Neuronal stem cell (in vitro differentiated cells): ENCODE results near the gene ATP11A.
A peak's percentile ranks its signal among the peaks of the same experiment; 100 is the strongest.

ENCODE experiments used
- DNase-seq: peaks from one replicate; pipeline ENCODE4 v3.0.0-alpha.2; 2013; ENCODE audit warnings: low spot score
- H2AFZ ChIP-seq: one replicate; pipeline ENCODE4 v1.6.1; 2013; ENCODE audit warnings: mild to moderate bottlenecking, low read length, inconsistent platforms
- H2AK5ac ChIP-seq: 2 replicates; pipeline ENCODE4 v1.6.1; 2013; ENCODE audit warnings: low read depth, mild to moderate bottlenecking, inconsistent platforms, low read length, moderate library complexity, mixed read lengths
- H2BK120ac ChIP-seq: 2 replicates; pipeline ENCODE4 v1.6.1; 2013; ENCODE audit warnings: low read depth, mild to moderate bottlenecking, inconsistent platforms, low read length, moderate library complexity, mixed read lengths
- H2BK12ac ChIP-seq: one replicate; pipeline ENCODE4 v1.6.1; 2013; ENCODE audit warnings: low read length, inconsistent platforms
- H2BK15ac ChIP-seq: 2 replicates; pipeline ENCODE4 v1.6.1; 2013; ENCODE audit warnings: mild to moderate bottlenecking, low read length, inconsistent platforms, mixed read lengths
- H2BK5ac ChIP-seq: one replicate; pipeline ENCODE4 v1.6.1; 2013; ENCODE audit warnings: inconsistent platforms, mild to moderate bottlenecking, low read length, moderate library complexity
- H3K14ac ChIP-seq: one replicate; pipeline ENCODE4 v1.6.1; 2013; ENCODE audit warnings: low read length, inconsistent platforms
- H3K18ac ChIP-seq: 2 replicates; pipeline ENCODE4 v1.6.1; 2013; ENCODE audit warnings: low read length, inconsistent platforms
- H3K23ac ChIP-seq: 2 replicates; pipeline ENCODE4 v1.6.1; 2013; ENCODE audit warnings: low read depth, mild to moderate bottlenecking, mixed read lengths, low read length, inconsistent platforms; ENCODE audit not compliant: poor library complexity
- H3K27ac ChIP-seq: replicated peaks from 3 replicates; pipeline ENCODE4 v1.5.1; 2013; ENCODE audit warnings: low read length, inconsistent platforms
- H3K27me3 ChIP-seq, 3 experiments: 2 replicates each; pipeline ENCODE4 v1.6.1; 2013; ENCODE audit warnings: low read length in 3 of 3, mild to moderate bottlenecking in 2 of 3, inconsistent platforms in 1 of 3, low read depth in 1 of 3, mixed read lengths in 1 of 3, moderate library complexity in 1 of 3; ENCODE audit not compliant: control insufficient read depth in 3 of 3, insufficient read depth in 3 of 3
- H3K36me3 ChIP-seq, 2 donors: replicated peaks in 1 of 2; 2 replicates each; pipeline ENCODE4 v1.6.1; 2013; ENCODE audit warnings: low read length in 2 of 2; ENCODE audit not compliant: control insufficient read depth in 2 of 2, insufficient read depth in 2 of 2
- H3K4ac ChIP-seq: 2 replicates; pipeline ENCODE4 v1.6.1; 2013; ENCODE audit warnings: inconsistent platforms, mild to moderate bottlenecking, low read length, moderate library complexity
- H3K4me1 ChIP-seq, 2 donors: 1 replicate in 1 of 2; 2 replicates in 1 of 2; pipeline ENCODE4 v1.6.1; 2013; ENCODE audit warnings: low read length in 2 of 2, low read depth in 1 of 2; ENCODE audit not compliant: control insufficient read depth in 2 of 2, insufficient read depth in 1 of 2
- H3K4me2 ChIP-seq: one replicate; pipeline ENCODE4 v1.6.1; 2013; ENCODE audit warnings: mild to moderate bottlenecking, low read length, inconsistent platforms; ENCODE audit not compliant: insufficient read depth, poor library complexity, severe bottlenecking
- H3K4me3 ChIP-seq, 2 donors: 2 replicates each; pipeline ENCODE4 v1.5.1; 2013; ENCODE audit warnings: low read length in 2 of 2, mild to moderate bottlenecking in 2 of 2, inconsistent platforms in 1 of 2, moderate library complexity in 1 of 2
- H3K79me1 ChIP-seq: one replicate; pipeline ENCODE4 v1.6.1; 2013; ENCODE audit warnings: low read depth, mild to moderate bottlenecking, inconsistent platforms, low read length, moderate library complexity
- H3K9ac ChIP-seq: one replicate; pipeline ENCODE4 v1.6.1; 2013; ENCODE audit warnings: mild to moderate bottlenecking, low read depth, low read length, inconsistent platforms; ENCODE audit not compliant: poor library complexity
- H3K9me3 ChIP-seq, 2 donors: replicated peaks in 1 of 2; 2 replicates each; pipeline versions ENCODE3 to v1.6.1; 2013; ENCODE audit warnings: low read length in 2 of 2, mild to moderate bottlenecking in 2 of 2, inconsistent platforms in 1 of 2, low read depth in 1 of 2, mixed read lengths in 1 of 2, moderate library complexity in 1 of 2; ENCODE audit not compliant: control insufficient read depth in 2 of 2, insufficient read depth in 1 of 2
- H4K8ac ChIP-seq: one replicate; pipeline ENCODE4 v1.6.1; 2013; ENCODE audit warnings: low read depth, mild to moderate bottlenecking, inconsistent platforms, low read length, moderate library complexity
- H4K91ac ChIP-seq: one replicate; pipeline ENCODE4 v1.6.1; 2013; ENCODE audit warnings: low read length, low read depth, mild to moderate bottlenecking, inconsistent platforms; ENCODE audit not compliant: poor library complexity
- WGBS, 2 donors: extraction: QIAGEN DNeasy Blood & Tissue Kit; methylation state at CpG; one replicate each; pipeline ENCODE4 v1.1.7; 2013; ENCODE audit warnings: missing lambda C conversion rate in 2 of 2, mixed read lengths in 1 of 2; ENCODE audit not compliant: insufficient read length in 2 of 2, insufficient replicate concordance in 1 of 2; ENCODE audit errors: extremely low coverage in 2 of 2; 5-methylcytosine and 5-hydroxymethylcytosine counted together

The ATP11A gene

DNA sequence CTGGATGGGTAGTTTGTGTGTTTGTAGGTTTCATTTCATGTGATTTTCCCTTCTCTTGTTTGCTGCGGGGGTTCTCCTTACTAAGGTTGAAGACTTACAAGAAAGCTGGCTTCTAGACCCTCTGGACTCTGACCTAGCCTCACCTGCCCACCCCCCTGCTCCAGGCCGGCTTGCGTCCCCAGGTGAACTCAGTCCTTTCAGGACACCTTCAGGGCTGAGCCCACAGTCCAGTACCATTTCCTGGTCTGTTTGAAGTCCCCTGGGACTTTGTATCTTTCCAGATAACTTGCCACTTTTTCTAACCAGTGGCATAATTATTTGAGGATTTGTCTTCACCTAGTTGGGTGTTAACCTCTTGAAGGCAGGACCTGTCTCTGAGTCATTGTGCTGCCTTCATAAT lies 227.9 kb downstream of the ATP11A start:
- Histone ChIP-seq H3K9ac (no peak overlapping the region), H2BK12ac (no peak overlapping the region), H3K18ac (no peak overlapping the region), H3K4ac (no peak overlapping the region), H3K4me3 (no peak overlapping the region), H3K4me2 (no peak overlapping the region), H2BK15ac (no peak overlapping the region), H3K27ac (no peak overlapping the region), H2AFZ (no peak overlapping the region), H3K14ac (no peak overlapping the region), H4K91ac (no peak overlapping the region), H3K79me1 (peaks cover 11% of the 10 kb centered on the region), H2BK120ac (no peak overlapping the region), H3K4me1 (no peaks in the 10 kb centered on the region), H3K23ac (no peak overlapping the region), H3K9me3 (no peaks in the 10 kb centered on the region), H3K27me3 (no peaks in the 10 kb centered on the region), H2AK5ac (no peak overlapping the region), H2BK5ac (no peak overlapping the region), H3K36me3 (peaks cover 0 to 5% of the 10 kb centered on the region in 2 donors), H4K8ac (no peak overlapping the region)
- no peak for DNase-seq
- WGBS, 2 donors: no CpG with 5 or more reads among the region's 3 CpGs

DNA sequence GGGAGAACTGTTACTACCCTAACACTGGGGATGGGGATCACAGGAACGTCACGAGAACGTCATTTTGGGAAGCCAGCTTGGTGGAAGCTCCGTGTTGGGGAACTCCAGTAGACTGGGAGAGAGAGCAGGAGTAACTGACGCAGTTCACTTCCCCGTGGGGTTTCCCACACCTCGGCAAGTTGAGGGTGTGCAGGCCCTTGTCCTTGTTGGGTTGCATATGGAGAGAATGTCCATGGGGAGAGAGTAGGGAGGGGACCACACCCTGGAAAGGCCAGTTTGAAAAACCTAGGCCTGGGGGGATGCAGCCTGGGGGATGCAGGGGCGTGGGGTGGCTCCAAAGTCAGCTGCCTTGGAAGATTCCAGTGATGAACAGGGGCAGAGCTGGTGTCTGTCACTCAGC lies 228.4 kb downstream of the ATP11A start:
- WGBS, 2 donors: no CpG with 5 or more reads among the region's 8 CpGs
- no peak overlapping the region for H2BK15ac ChIP-seq
- no peak overlapping the region for H2AFZ ChIP-seq
- H3K18ac ChIP-seq: no peak overlapping the region
- H4K8ac ChIP-seq: no peak overlapping the region
- no peak overlapping the region for H2BK5ac ChIP-seq
- no peak overlapping the region for H3K27ac ChIP-seq
- no peak overlapping the region for H3K4ac ChIP-seq
- no peaks in the 10 kb centered on the region for H3K4me1 ChIP-seq
- H2BK120ac ChIP-seq: no peak overlapping the region
- H3K23ac ChIP-seq: no peak overlapping the region
- H3K14ac ChIP-seq: no peak overlapping the region
- H3K9ac ChIP-seq: no peak overlapping the region
- H3K36me3 ChIP-seq: peaks cover 0 to 5% of the 10 kb centered on the region in 2 donors
- no peak overlapping the region for H2BK12ac ChIP-seq
- peak overlapping the region; percentile 49 for H2AK5ac ChIP-seq
- H3K27me3 ChIP-seq: no peaks in the 10 kb centered on the region
- no peak for DNase-seq
- no peaks in the 10 kb centered on the region for H3K9me3 ChIP-seq
- H3K79me1 ChIP-seq: peaks cover 11% of the 10 kb centered on the region
- H3K4me2 ChIP-seq: no peak overlapping the region
- H4K91ac ChIP-seq: no peak overlapping the region
- H3K4me3 ChIP-seq: no peak overlapping the region

DNA sequence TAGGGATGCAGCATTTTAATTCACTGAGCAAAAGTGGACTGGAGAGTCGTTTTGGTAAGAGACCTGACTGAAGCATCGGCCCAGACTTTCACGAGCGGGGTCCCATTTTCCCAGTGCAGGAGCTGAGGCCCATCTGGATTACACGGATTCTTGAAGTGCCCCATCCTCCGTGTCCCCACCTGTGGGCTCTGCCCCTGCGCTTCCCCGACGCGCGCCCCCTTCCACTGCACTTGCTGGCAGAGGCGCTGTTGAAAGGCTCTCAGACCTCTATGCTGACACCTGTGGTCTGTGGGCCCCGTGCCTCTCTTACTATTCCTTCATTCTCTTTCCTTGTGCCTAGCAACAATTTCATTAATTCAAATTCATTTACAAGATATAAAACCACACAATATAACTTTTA lies 228.9 kb downstream of the ATP11A start:
- no peak overlapping the region for H3K4ac ChIP-seq
- no peaks in the 10 kb centered on the region for H3K27me3 ChIP-seq
- no peak overlapping the region for H2BK15ac ChIP-seq
- H3K36me3 ChIP-seq: peaks cover 0 to 5% of the 10 kb centered on the region in 2 donors
- no peak overlapping the region for H3K4me2 ChIP-seq
- H3K9me3 ChIP-seq: peaks cover 0 to 2% of the 10 kb centered on the region in 2 donors
- no peak overlapping the region for H4K91ac ChIP-seq
- no peak overlapping the region for H2BK120ac ChIP-seq
- no peak overlapping the region for H3K14ac ChIP-seq
- H3K79me1 ChIP-seq: peaks cover 11% of the 10 kb centered on the region
- WGBS, 2 donors: no CpG with 5 or more reads among the region's 13 CpGs
- H3K23ac ChIP-seq: no peak overlapping the region
- no peak overlapping the region for H3K27ac ChIP-seq
- DNase-seq: no peak
- H4K8ac ChIP-seq: no peak overlapping the region
- H2BK12ac ChIP-seq: no peak overlapping the region
- H2AK5ac ChIP-seq: peak overlapping the region; percentile 49
- no peak overlapping the region for H3K4me3 ChIP-seq
- H3K4me1 ChIP-seq: no peaks in the 10 kb centered on the region
- H2BK5ac ChIP-seq: no peak overlapping the region
- H2AFZ ChIP-seq: no peak overlapping the region
- H3K9ac ChIP-seq: no peak overlapping the region
- H3K18ac ChIP-seq: no peak overlapping the region

DNA sequence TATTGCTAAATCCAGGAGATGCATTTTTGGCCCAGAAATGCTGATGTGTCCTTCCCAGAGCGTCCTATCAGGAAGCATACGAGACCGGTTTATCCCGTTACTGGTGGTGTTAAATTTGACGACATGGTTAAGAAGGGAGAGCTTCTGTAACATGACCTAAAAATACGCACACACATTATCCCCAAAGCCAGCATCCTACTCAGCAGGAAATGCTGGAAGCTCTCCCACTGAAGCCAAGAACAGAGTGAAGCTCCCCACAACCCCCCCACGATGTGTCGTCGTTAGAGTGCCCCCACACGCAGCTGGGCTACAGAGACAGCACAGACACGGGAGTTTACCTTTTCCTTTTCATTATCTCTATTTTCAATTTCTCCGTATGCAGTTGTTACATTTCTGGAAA lies 234.1 kb downstream of the ATP11A start:
- no peak overlapping the region for H2BK5ac ChIP-seq
- H2BK15ac ChIP-seq: no peak overlapping the region
- H3K9me3 ChIP-seq: peaks cover 3 to 11% of the 10 kb centered on the region in 2 donors
- no peak overlapping the region for H4K8ac ChIP-seq
- H2BK12ac ChIP-seq: no peak overlapping the region
- WGBS, 2 donors: no CpG with 5 or more reads among the region's 12 CpGs
- DNase-seq: no peak
- no peak overlapping the region for H3K4me2 ChIP-seq
- no peak overlapping the region for H3K23ac ChIP-seq
- H3K4ac ChIP-seq: no peak overlapping the region
- no peak overlapping the region for H4K91ac ChIP-seq
- H2BK120ac ChIP-seq: no peak overlapping the region
- no peaks in the 10 kb centered on the region for H3K4me1 ChIP-seq
- peaks cover 0 to 3% of the 10 kb centered on the region in 2 donors for H3K36me3 ChIP-seq
- no peak overlapping the region for H3K4me3 ChIP-seq
- no peak overlapping the region for H2AK5ac ChIP-seq
- no peak overlapping the region for H2AFZ ChIP-seq
- H3K18ac ChIP-seq: no peak overlapping the region
- no peak overlapping the region for H3K9ac ChIP-seq
- H3K27me3 ChIP-seq: no peaks in the 10 kb centered on the region
- no peak overlapping the region for H3K27ac ChIP-seq
- peaks cover 3% of the 10 kb centered on the region for H3K79me1 ChIP-seq
- no peak overlapping the region for H3K14ac ChIP-seq
